ENCODE measurements around the gene EIF3M. TPM values are rescaled to one million over a fixed set of nuclear protein-coding genes. Genes with fewer than 3 reads are reported as not detected.

Gene EIF3M
- polyA plus RNA-seq, 1 donor (not counting 4 experiments of a cell fraction or from before 2014, with no cell fraction given): 593 TPM

- Histone ChIP-seq H4K20me1 (ENCODE audit: control insufficient read depth, extremely low read depth, insufficient read depth, low read length) (no peaks in the 10 kb centered on the region), H3K27ac (ENCODE audit: control insufficient read depth, insufficient read depth, low read length) (no peak overlapping the region), H2AFZ (ENCODE audit: control insufficient read depth, low read length) (no peak overlapping the region), H3K36me3 (ENCODE audit: control insufficient read depth in 2 of 2, extremely low read depth in 1 of 2, insufficient read depth in 2 of 2, low read length in 2 of 2) (no peaks in the 10 kb centered on the region), H3K4me3 (ENCODE audit: control insufficient read depth in 2 of 3, extremely low read depth in 1 of 3, insufficient read depth in 2 of 3, low read depth in 1 of 3, low read length in 3 of 3) (no peak overlapping the region), H3K79me2 (ENCODE audit: control insufficient read depth, insufficient read depth, low read length) (no peaks in the 10 kb centered on the region), H3K4me1 (ENCODE audit: control insufficient read depth, extremely low read depth, insufficient read depth, low read length) (no peaks in the 10 kb centered on the region), H3K9me3 (ENCODE audit: control insufficient read depth, low read depth, low read length) (no peaks in the 10 kb centered on the region), H3K9ac (ENCODE audit: control insufficient read depth, extremely low read depth, insufficient read depth, low read length) (no peak overlapping the region), H3K27me3 (ENCODE audit: control insufficient read depth, extremely low read depth, insufficient read depth, low read length) (no peaks in the 10 kb centered on the region), H3K9me1 (ENCODE audit: control insufficient read depth, extremely low read depth, insufficient read depth, low read length) (no peaks in the 10 kb centered on the region), H3K4me2 (ENCODE audit: control insufficient read depth, extremely low read depth, insufficient read depth, low read depth, low read length) (no peak overlapping the region)
- dilution Hi-C loops (cut with MboI; ENCODE audit: extremely low pct_ligation_motif_present, low sequenced_read_pairs): no loop called here
- no peak for FAIRE-seq
- no peak for DNase-seq (ENCODE audit: low read depth, low spot score)
- TF ChIP-seq, protein P1, sequence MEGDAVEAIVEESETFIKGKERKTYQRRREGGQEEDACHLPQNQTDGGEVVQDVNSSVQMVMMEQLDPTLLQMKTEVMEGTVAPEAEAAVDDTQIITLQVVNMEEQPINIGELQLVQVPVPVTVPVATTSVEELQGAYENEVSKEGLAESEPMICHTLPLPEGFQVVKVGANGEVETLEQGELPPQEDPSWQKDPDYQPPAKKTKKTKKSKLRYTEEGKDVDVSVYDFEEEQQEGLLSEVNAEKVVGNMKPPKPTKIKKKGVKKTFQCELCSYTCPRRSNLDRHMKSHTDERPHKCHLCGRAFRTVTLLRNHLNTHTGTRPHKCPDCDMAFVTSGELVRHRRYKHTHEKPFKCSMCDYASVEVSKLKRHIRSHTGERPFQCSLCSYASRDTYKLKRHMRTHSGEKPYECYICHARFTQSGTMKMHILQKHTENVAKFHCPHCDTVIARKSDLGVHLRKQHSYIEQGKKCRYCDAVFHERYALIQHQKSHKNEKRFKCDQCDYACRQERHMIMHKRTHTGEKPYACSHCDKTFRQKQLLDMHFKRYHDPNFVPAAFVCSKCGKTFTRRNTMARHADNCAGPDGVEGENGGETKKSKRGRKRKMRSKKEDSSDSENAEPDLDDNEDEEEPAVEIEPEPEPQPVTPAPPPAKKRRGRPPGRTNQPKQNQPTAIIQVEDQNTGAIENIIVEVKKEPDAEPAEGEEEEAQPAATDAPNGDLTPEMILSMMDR (optimal IDR thresholded peaks at IDR 0.05 in 1 of 3, IDR thresholded peaks at IDR 0.05 in 1 of 3, conservative IDR thresholded peaks at IDR 0.05 in 1 of 3; ENCODE audit: extremely low read depth in 1 of 3, insufficient read depth in 2 of 3, low read length in 3 of 3): no peak
- no peak for TF ChIP-seq EZH2 (IDR thresholded peaks at IDR 0.05; ENCODE audit: low read length)
These were observed 7.2 kb upstream of the EIF3M start for GRCh38 chr11:32576456-32576855.

DNA sequence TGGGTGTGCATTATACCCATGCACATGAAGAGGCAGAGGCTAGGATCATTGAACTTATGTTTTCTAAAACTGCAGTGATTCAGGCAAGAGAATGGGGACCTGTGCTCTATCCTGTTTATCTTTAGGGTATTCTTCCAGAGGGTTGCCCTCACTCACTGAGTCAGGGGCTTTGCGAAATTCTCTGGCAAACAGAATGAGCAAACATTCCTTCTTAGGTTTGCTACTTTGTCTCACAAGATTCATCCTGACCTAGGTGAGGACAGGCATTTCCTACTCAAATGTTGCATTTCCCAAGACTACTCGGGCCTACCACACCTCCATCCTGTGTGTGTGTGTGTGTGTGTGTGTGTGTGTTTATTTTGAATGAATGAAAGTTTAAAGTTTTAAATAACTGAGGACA lies 2.7 kb upstream of the EIF3M start:
- dilution Hi-C loops (cut with MboI; ENCODE audit: extremely low pct_ligation_motif_present, low sequenced_read_pairs): no loop called here
- DNase-seq (ENCODE audit: low read depth, low spot score) (no peak), FAIRE-seq (no peak)
- TF ChIP-seq, protein P1 (optimal IDR thresholded peaks at IDR 0.05 in 1 of 3, IDR thresholded peaks at IDR 0.05 in 1 of 3, conservative IDR thresholded peaks at IDR 0.05 in 1 of 3; ENCODE audit: extremely low read depth in 1 of 3, insufficient read depth in 2 of 3, low read length in 3 of 3): no peak
- no peak for TF ChIP-seq EZH2 (IDR thresholded peaks at IDR 0.05; ENCODE audit: low read length)
- Histone ChIP-seq H3K9ac (ENCODE audit: control insufficient read depth, extremely low read depth, insufficient read depth, low read length) (no peak overlapping the region), H3K27ac (ENCODE audit: control insufficient read depth, insufficient read depth, low read length) (no peak overlapping the region), H3K27me3 (ENCODE audit: control insufficient read depth, extremely low read depth, insufficient read depth, low read length) (no peaks in the 10 kb centered on the region), H3K79me2 (ENCODE audit: control insufficient read depth, insufficient read depth, low read length) (peaks cover 26% of the 10 kb centered on the region), H3K36me3 (ENCODE audit: control insufficient read depth in 2 of 2, extremely low read depth in 1 of 2, insufficient read depth in 2 of 2, low read length in 2 of 2) (no peaks in the 10 kb centered on the region), H3K4me2 (ENCODE audit: control insufficient read depth, extremely low read depth, insufficient read depth, low read depth, low read length) (no peak overlapping the region), H2AFZ (ENCODE audit: control insufficient read depth, low read length) (no peak overlapping the region), H3K9me3 (ENCODE audit: control insufficient read depth, low read depth, low read length) (no peaks in the 10 kb centered on the region), H4K20me1 (ENCODE audit: control insufficient read depth, extremely low read depth, insufficient read depth, low read length) (peaks cover 9% of the 10 kb centered on the region), H3K4me3 (ENCODE audit: control insufficient read depth in 2 of 3, extremely low read depth in 1 of 3, insufficient read depth in 2 of 3, low read depth in 1 of 3, low read length in 3 of 3) (no peak overlapping the region), H3K4me1 (ENCODE audit: control insufficient read depth, extremely low read depth, insufficient read depth, low read length) (peaks cover 14% of the 10 kb centered on the region), H3K9me1 (ENCODE audit: control insufficient read depth, extremely low read depth, insufficient read depth, low read length) (no peaks in the 10 kb centered on the region)

Measured in keratinocyte (primary cell).